H1 (cell line): ENCODE measurements around the gene HSD17B1. TPM values are rescaled to one million over a fixed set of nuclear protein-coding genes. Genes with fewer than 3 reads are reported as not detected.

ENCODE experiments used
- CTCF ChIA-PET: fragments of 300-600 bp; sonication (Branson Sonifier 250); formaldehyde crosslinking; loops from one replicate; lab custom pipeline; 2021; ENCODE audit not compliant: partially characterized antibody; lab: Charles Lee
- POLR2A ChIA-PET: fragments of 300-600 bp; sonication (Branson Sonifier 250); formaldehyde crosslinking; loops from one replicate; lab custom pipeline; 2021; ENCODE audit warnings: inconsistent platforms; ENCODE audit not compliant: partially characterized antibody; lab: Charles Lee
- DNase-seq, 2 experiments: peaks; one replicate each; pipeline versions ENCODE4 v3.0.0 to v3.0.0-alpha.2; 2010 to 2022; ENCODE audit warnings: low spot score in 2 of 2, low read depth in 1 of 2, mixed read lengths in 1 of 2
- FAIRE-seq: peaks from 2 replicates; lab custom pipeline; 2011; peaks lifted over from hg19 to GRCh38; lab: Jason Lieb, UNC
- H2AFZ ChIP-seq: 2 replicates; pipeline ENCODE4 v1.8.1; 2012; ENCODE audit warnings: low read length, inconsistent platforms
- H2AK5ac ChIP-seq: 2 replicates; pipeline ENCODE4 v1.6.1; 2013; ENCODE audit warnings: low read depth, low read length
- H2BK120ac ChIP-seq: replicated peaks from 2 replicates; pipeline ENCODE3; 2013; ENCODE audit warnings: low read depth, low read length, inconsistent platforms
- H2BK12ac ChIP-seq: 2 replicates; pipeline ENCODE4 v1.6.1; 2013; ENCODE audit warnings: low read depth, low read length
- H2BK15ac ChIP-seq: 2 replicates; pipeline ENCODE4 v1.6.1; 2013; ENCODE audit warnings: low read length
- H2BK20ac ChIP-seq: 2 replicates; pipeline ENCODE4 v1.6.1; 2013; ENCODE audit warnings: low read length
- H2BK5ac ChIP-seq: 2 replicates; pipeline ENCODE4 v1.6.1; 2013; ENCODE audit warnings: low read depth, low read length
- H3K14ac ChIP-seq: 2 replicates; pipeline ENCODE4 v1.6.1; 2013; ENCODE audit warnings: inconsistent platforms; ENCODE audit not compliant: insufficient read length
- H3K18ac ChIP-seq: 2 replicates; pipeline ENCODE4 v1.6.1; 2013; ENCODE audit warnings: low read length; ENCODE audit errors: extremely low read depth
- H3K23ac ChIP-seq: 2 replicates; pipeline ENCODE4 v1.6.1; 2013; ENCODE audit warnings: inconsistent platforms; ENCODE audit not compliant: insufficient read length
- H3K23me2 ChIP-seq: 2 replicates; pipeline ENCODE4 v1.6.1; 2013; ENCODE audit warnings: low read depth, low read length
- H3K27ac ChIP-seq: 2 replicates; pipeline ENCODE4 v1.6.1; 2011; ENCODE audit warnings: low read depth, low read length, inconsistent platforms
- H3K27me3 ChIP-seq, 4 experiments: replicated peaks in 1 of 4; 1 replicate in 1 of 4; 2 replicates in 3 of 4; pipeline versions ENCODE4 v1.6.1 to v1.8.1; 2011 to 2013; ENCODE audit warnings: low read length in 3 of 4, mild to moderate bottlenecking in 3 of 4, inconsistent platforms in 2 of 4, mixed read lengths in 2 of 4, moderate library complexity in 1 of 4; ENCODE audit not compliant: control insufficient read depth in 3 of 4, insufficient read depth in 3 of 4; ENCODE audit errors: extremely low read depth in 1 of 4
- H3K36me3 ChIP-seq, 4 experiments: 2 replicates each; pipeline versions ENCODE4 v1.6.1 to v1.8.1; 2011 to 2013; ENCODE audit warnings: mild to moderate bottlenecking in 4 of 4, low read length in 3 of 4, moderate library complexity in 2 of 4, control low read depth in 1 of 4, inconsistent platforms in 1 of 4; ENCODE audit not compliant: insufficient read depth in 4 of 4, control insufficient read depth in 2 of 4
- H3K4ac ChIP-seq: replicated peaks from 2 replicates; pipeline ENCODE3; 2013; ENCODE audit warnings: low read length, low read depth, mixed read lengths, inconsistent platforms; ENCODE audit not compliant: insufficient read length
- H3K4me1 ChIP-seq, 4 experiments: replicated peaks in 1 of 4; 1 replicate in 1 of 4; 2 replicates in 3 of 4; pipeline versions ENCODE4 v1.6.1 to v1.8.1; 2011 to 2013; ENCODE audit warnings: low read length in 3 of 4, inconsistent platforms in 2 of 4, mixed read lengths in 1 of 4; ENCODE audit not compliant: insufficient read depth in 4 of 4, control insufficient read depth in 3 of 4
- H3K4me2 ChIP-seq, 2 experiments: 2 replicates each; pipeline versions ENCODE4 v1.6.1 to v1.8.1; 2011 to 2013; ENCODE audit warnings: low read depth in 2 of 2, low read length in 2 of 2, control low read depth in 1 of 2, inconsistent platforms in 1 of 2, mild to moderate bottlenecking in 1 of 2; ENCODE audit not compliant: insufficient read depth in 1 of 2
- H3K4me3 ChIP-seq, 4 experiments: fragments of 200-600, 300-600 bp in 1 of 4; sonication (generic), shearing (Covaris generic), sonication (Bioruptor Twin) in 1 of 4; 2 replicates each; pipeline versions ENCODE4 v1.5.1 to v1.8.1; 2011 to 2016; ENCODE audit warnings: low read length in 4 of 4, low read depth in 3 of 4, control low read depth in 2 of 4, inconsistent platforms in 2 of 4, mild to moderate bottlenecking in 2 of 4, mixed read lengths in 1 of 4, moderate library complexity in 1 of 4; ENCODE audit not compliant: insufficient read depth in 2 of 4; ENCODE audit errors: extremely low read depth in 1 of 4
- H3K56ac ChIP-seq: replicated peaks from 2 replicates; pipeline ENCODE3; 2013; ENCODE audit warnings: low read depth, mild to moderate bottlenecking, mixed read lengths, low read length, inconsistent platforms; ENCODE audit not compliant: insufficient read length
- H3K79me1 ChIP-seq: 2 replicates; pipeline ENCODE4 v1.6.1; 2013; ENCODE audit warnings: low read depth, low read length, control low read depth
- H3K79me2 ChIP-seq, 2 experiments: 2 replicates each; pipeline versions ENCODE4 v1.6.1 to v1.8.1; 2012 to 2013; ENCODE audit warnings: low read length in 2 of 2, mild to moderate bottlenecking in 2 of 2, inconsistent platforms in 1 of 2; ENCODE audit not compliant: insufficient read depth in 2 of 2, control insufficient read depth in 1 of 2
- H3K9ac ChIP-seq, 4 experiments: replicated peaks in 1 of 4; 1 replicate in 1 of 4; 2 replicates in 3 of 4; pipeline versions ENCODE4 v1.6.1 to v1.8.1; 2011 to 2013; ENCODE audit warnings: low read depth in 3 of 4, low read length in 3 of 4, control low read depth in 2 of 4, mild to moderate bottlenecking in 2 of 4, moderate library complexity in 2 of 4, inconsistent platforms in 1 of 4; ENCODE audit errors: extremely low read depth in 1 of 4
- H3K9me3 ChIP-seq, 2 experiments: 2 replicates each; pipeline versions ENCODE4 v1.6.1 to v1.8.1; 2012 to 2013; ENCODE audit warnings: mild to moderate bottlenecking in 2 of 2, moderate library complexity in 2 of 2, control low read depth in 1 of 2, inconsistent platforms in 1 of 2, low read depth in 1 of 2, low read length in 1 of 2, mixed read lengths in 1 of 2; ENCODE audit not compliant: insufficient read depth in 2 of 2
- H4K20me1 ChIP-seq, 2 experiments: replicated peaks in 1 of 2; 2 replicates each; pipeline versions ENCODE3 to v1.8.1; 2011 to 2013; ENCODE audit warnings: inconsistent platforms in 2 of 2, low read length in 2 of 2, mild to moderate bottlenecking in 1 of 2; ENCODE audit not compliant: insufficient read depth in 2 of 2, control insufficient read depth in 1 of 2
- H4K5ac ChIP-seq: 2 replicates; pipeline ENCODE4 v1.6.1; 2013; ENCODE audit warnings: low read length, low read depth, mixed read lengths, inconsistent platforms; ENCODE audit not compliant: insufficient read length
- H4K8ac ChIP-seq: 2 replicates; pipeline ENCODE4 v1.8.0; 2013; ENCODE audit warnings: mild to moderate bottlenecking, moderate library complexity, low read length, inconsistent platforms; ENCODE audit not compliant: insufficient read depth; ENCODE audit errors: extremely low read depth
- H4K91ac ChIP-seq: replicated peaks from 2 replicates; pipeline ENCODE3; 2013; ENCODE audit warnings: low read length, mixed read lengths, inconsistent platforms; ENCODE audit not compliant: insufficient read length
- BACH1 ChIP-seq: IDR thresholded peaks from 2 replicates; pipeline ENCODE4 v1.6.1; 2012; ENCODE audit warnings: low read length, improper control_type of control experiment
- BRCA1 ChIP-seq: IDR thresholded peaks from 2 replicates; pipeline ENCODE4 v1.6.1; 2012; ENCODE audit warnings: low read depth, low read length, improper control_type of control experiment
- CBX8 ChIP-seq: fragments of 300-800, 300-1000 bp; sonication (generic); IDR thresholded peaks from 2 replicates; pipeline ENCODE4 v1.7.1; 2016; ENCODE audit warnings: low read depth, low read length, borderline replicate concordance
- EZH2 ChIP-seq: fragments of 200-600 bp; sonication (generic); IDR thresholded peaks from 2 replicates; pipeline ENCODE4 v1.7.1; 2012; ENCODE audit warnings: low read depth, mild to moderate bottlenecking, moderate library complexity, low read length, inconsistent platforms; ENCODE audit not compliant: severe bottlenecking
- JUN ChIP-seq: IDR thresholded peaks from 2 replicates; pipeline ENCODE4 v1.6.1; 2011; ENCODE audit warnings: low read depth, mild to moderate bottlenecking, improper control_type of control experiment, low read length
- KDM5A ChIP-seq: fragments of 200-600 bp; IDR thresholded peaks from 2 replicates; pipeline ENCODE4 v1.7.1; 2012; ENCODE audit warnings: mild to moderate bottlenecking, low read length, inconsistent platforms, mixed read lengths
- NRF1 ChIP-seq: IDR thresholded peaks from 2 replicates; pipeline ENCODE4 v1.6.1; 2011; ENCODE audit warnings: mild to moderate bottlenecking, low read depth, low read length, improper control_type of control experiment
- RAD21 ChIP-seq, 2 experiments: IDR thresholded peaks in 1 of 2; conservative IDR thresholded peaks in 1 of 2; 2 replicates each; pipeline ENCODE4 v1.6.1; 2011; ENCODE audit warnings: low read depth in 2 of 2, low read length in 2 of 2, improper control_type of control experiment in 1 of 2, inconsistent platforms in 1 of 2, mild to moderate bottlenecking in 1 of 2, moderate library complexity in 1 of 2
- RFX5 ChIP-seq: IDR thresholded peaks from 2 replicates; pipeline ENCODE4 v1.6.1; 2011; ENCODE audit warnings: low read depth, low read length, improper control_type of control experiment, borderline replicate concordance
- SIRT6 ChIP-seq: IDR thresholded peaks from one replicate; pipeline ENCODE4 v1.7.1; 2012; ENCODE audit warnings: low read length, inconsistent platforms
- SP4 ChIP-seq: IDR thresholded peaks from 2 replicates; pipeline ENCODE4 v1.6.1; 2012; ENCODE audit warnings: low read length, inconsistent platforms
- WGBS, 2 experiments: shearing (Covaris generic) in 1 of 2; methylation state at CpG; one replicate each; pipeline versions ENCODE4 v1.1.6 to v1.1.7; 2013 to 2015; ENCODE audit warnings: low lambda C conversion rate in 2 of 2, mixed read lengths in 2 of 2, inconsistent platforms in 1 of 2, low coverage in 1 of 2, missing lambda C conversion rate in 1 of 2; ENCODE audit not compliant: insufficient replicate concordance in 2 of 2, insufficient coverage in 1 of 2, insufficient read length in 1 of 2; ENCODE audit errors: extremely low coverage in 1 of 2, missing lambda C conversion rate in 1 of 2; 5-methylcytosine and 5-hydroxymethylcytosine counted together
- polyA plus RNA-seq, 7 experiments: library from polyadenylated mRNA; depleted of rRNA in 3 of 7; stranded (reverse) in 5 of 7; unstranded in 2 of 7; fragments of >200 nt in 5 of 7; fragments of 200-250 nt in 2 of 7; gene quantifications; 1 replicate in 5 of 7; 2 replicates in 1 of 7; 4 replicates in 1 of 7; pipeline versions ENCODE4 v1.2.1 to v1.2.3, GENCODE V29; 2011 to 2013; ENCODE audit warnings: missing spikeins in 2 of 7, mixed read lengths in 2 of 7
- total RNA-seq: library from RNA; stranded (reverse); fragmentation: NEBNext Ultra II Directional; extraction: Animal tissue kit (Norgen Biotek cat#: 25700); gene quantifications from 2 replicates; pipeline ENCODE4 v1.2.1, GENCODE V29; 2021

HSD17B1 gene
- total and polyA plus RNA-seq, 2 of the 8 experiments (the other 6 are each of a cell fraction or from before 2014, with no cell fraction given): 0.88 to 1.0 TPM

GRCh38 chr17:42564815-42565522 is 12.2 kb downstream of the HSD17B1 start:
- Histone ChIP-seq H3K9ac (no peak overlapping the region), H2BK5ac (no peak overlapping the region), H4K20me1 (peaks cover 0 to 1% of the 10 kb centered on the region in 2 experiments), H3K4ac (no peak overlapping the region), H2AFZ (no peak overlapping the region), H3K56ac (no peak overlapping the region), H2BK15ac (no peak overlapping the region), H3K27ac (no peak overlapping the region), H3K27me3 (no peaks in the 10 kb centered on the region), H3K23me2 (peaks cover 18% of the 10 kb centered on the region), H4K91ac (no peak overlapping the region), H3K4me2 (no peak overlapping the region), H4K8ac (no peak overlapping the region), H3K4me3 (no peak overlapping the region), H2AK5ac (no peak overlapping the region), H3K79me1 (peaks cover 17% of the 10 kb centered on the region), H3K9me3 (no peaks in the 10 kb centered on the region), H3K23ac (no peak overlapping the region), H3K18ac (no peak overlapping the region), H4K5ac (no peak overlapping the region), H3K14ac (no peak overlapping the region), H3K79me2 (peaks cover 9 to 22% of the 10 kb centered on the region in 2 experiments; a peak in 3 of 4 replicates), H3K4me1 (peaks cover 0 to 21% (median 9%) of the 10 kb centered on the region in 4 experiments; a peak in 5 of 7 replicates), H2BK12ac (no peak overlapping the region), H3K36me3 (peaks cover 11 to 28% (median 24%) of the 10 kb centered on the region in 4 experiments), H2BK20ac (no peak overlapping the region), H2BK120ac (no peak overlapping the region)
- no peak for FAIRE-seq
- WGBS, 2 experiments: 92% methylated on average over 15 of the region's 15 CpGs; no CpG with 5 or more reads in 1 of the 2 experiments
- DNase-seq: no peak
- TF ChIP-seq SP4 (no peak), BRCA1 (no peak), EZH2 (no peak), RAD21 (IDR thresholded peaks at IDR 0.05 in 1 of 2, conservative IDR thresholded peaks at IDR 0.05 in 1 of 2; ENCODE audit: low read depth in 2 of 2, low read length in 2 of 2) (no peak), NRF1 (no peak), JUN (no peak), KDM5A (no peak), RFX5 (no peak), CBX8 (no peak), SIRT6 (no peak), BACH1 (no peak)
- ChIA-PET POLR2A (interaction anchor here (0.6 to 8.1 kb wide), 4 partner anchors 11 to 174 kb away, joined by 3 to 74 read pairs (median 9); partner anchors contain the start of genes HSD17B1 and PSMC3IP), CTCF (interaction anchor here (1.1 to 3.9 kb wide), 4 partner anchors 11 to 44 kb away, joined by 3 to 22 read pairs (median 10); partner anchors contain the start of genes HSD17B1 and PSMC3IP)
